ENCODE measurements around the gene GEMIN7. TPM values are rescaled to one million over a fixed set of nuclear protein-coding genes. Genes with fewer than 3 reads are reported as not detected.
"Not testable (repeated sequence)": the region's sequence is repeated elsewhere in the genome, so short reads cannot be mapped to it uniquely, and the experiment has no call there.

Gene GEMIN7
- total and polyA plus RNA-seq, 12 donors: 4.0 to 29.0 (median 16.3) TPM

DNA sequence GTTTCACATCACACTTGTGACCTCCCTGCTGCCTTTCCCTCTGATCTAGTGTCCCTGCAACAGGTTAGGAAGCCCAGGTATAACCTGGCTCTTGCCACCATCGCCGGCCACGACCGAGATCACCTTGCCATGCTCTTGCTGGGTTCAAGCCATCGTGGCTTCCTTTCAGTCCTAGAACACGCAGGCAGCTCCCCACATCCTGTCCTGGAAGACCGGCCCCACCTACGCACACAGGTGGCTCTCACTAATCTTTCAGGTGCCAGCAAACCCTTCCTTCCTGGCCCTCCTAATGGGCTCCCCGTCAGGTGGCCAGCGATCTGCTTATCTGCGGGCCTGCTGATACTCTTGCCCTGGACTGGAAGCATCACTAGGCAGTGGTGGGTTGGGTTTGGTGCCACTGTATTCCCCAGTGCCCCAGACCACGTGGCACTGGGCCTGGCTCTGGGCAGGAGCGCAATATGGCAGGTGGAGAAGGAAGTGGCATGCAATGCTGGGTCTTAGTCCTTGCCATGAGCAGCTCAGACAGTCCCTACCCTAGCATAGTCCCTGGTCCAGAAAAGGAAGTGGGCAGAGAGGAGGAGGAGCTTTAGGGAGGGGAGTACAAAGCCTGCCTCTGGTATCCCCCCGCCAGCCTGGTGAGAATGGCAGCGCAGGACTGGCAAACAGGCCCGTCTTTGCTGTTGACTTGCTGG lies 25.7 kb downstream of the GEMIN7 start:
- intact Hi-C loops (cut with DNase I): no loop called here
- DNase-seq: no peak
- peak overlapping the region in 1 of 5 donors; percentile 98 for H3K27ac ChIP-seq
- peaks cover 30 to 60% of the 10 kb centered on the region in 2 donors for H3K4me1 ChIP-seq (replicated peaks in 1 of 2)
- TF ChIP-seq, protein P1, sequence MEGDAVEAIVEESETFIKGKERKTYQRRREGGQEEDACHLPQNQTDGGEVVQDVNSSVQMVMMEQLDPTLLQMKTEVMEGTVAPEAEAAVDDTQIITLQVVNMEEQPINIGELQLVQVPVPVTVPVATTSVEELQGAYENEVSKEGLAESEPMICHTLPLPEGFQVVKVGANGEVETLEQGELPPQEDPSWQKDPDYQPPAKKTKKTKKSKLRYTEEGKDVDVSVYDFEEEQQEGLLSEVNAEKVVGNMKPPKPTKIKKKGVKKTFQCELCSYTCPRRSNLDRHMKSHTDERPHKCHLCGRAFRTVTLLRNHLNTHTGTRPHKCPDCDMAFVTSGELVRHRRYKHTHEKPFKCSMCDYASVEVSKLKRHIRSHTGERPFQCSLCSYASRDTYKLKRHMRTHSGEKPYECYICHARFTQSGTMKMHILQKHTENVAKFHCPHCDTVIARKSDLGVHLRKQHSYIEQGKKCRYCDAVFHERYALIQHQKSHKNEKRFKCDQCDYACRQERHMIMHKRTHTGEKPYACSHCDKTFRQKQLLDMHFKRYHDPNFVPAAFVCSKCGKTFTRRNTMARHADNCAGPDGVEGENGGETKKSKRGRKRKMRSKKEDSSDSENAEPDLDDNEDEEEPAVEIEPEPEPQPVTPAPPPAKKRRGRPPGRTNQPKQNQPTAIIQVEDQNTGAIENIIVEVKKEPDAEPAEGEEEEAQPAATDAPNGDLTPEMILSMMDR (IDR thresholded peaks at IDR 0.05): no peak
- TF ChIP-seq POLR2A (IDR thresholded peaks at IDR 0.05): no peak
- no peaks in the 10 kb centered on the region for H3K9me3 ChIP-seq (replicated peaks in 1 of 3)
- H3K4me3 ChIP-seq: no peak overlapping the region
- 85 to 90% (median 89%) methylated on average over 14 to 16 of the region's 16 CpGs for WGBS, 4 donors
- H3K27me3 ChIP-seq: no peaks in the 10 kb centered on the region
- no peaks in the 10 kb centered on the region for H3K36me3 ChIP-seq (replicated peaks in 1 of 2)

DNA sequence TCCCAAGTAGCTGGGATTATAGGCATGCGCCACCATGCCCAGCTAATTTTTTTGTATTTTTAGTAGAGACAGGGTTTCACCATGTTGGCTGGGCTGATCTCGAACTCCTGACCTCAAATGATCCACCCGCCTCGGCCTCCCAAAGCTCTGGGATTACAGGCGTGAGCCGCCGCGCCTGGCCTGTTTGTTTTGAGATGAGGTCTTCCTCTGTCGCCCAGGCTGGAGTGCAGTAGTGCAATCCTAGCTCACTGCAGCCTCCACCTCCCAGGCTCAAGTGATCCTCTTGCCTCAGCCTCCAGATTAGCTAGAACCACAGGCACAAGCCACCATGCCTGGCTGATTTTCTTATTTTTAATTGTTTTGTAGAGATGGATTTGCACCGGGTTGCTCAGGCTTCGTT lies 27.3 kb downstream of the GEMIN7 start:
- H3K4me3 ChIP-seq; H3K9me3 ChIP-seq (replicated peaks in 1 of 3); intact Hi-C loops (cut with DNase I); H3K36me3 ChIP-seq (replicated peaks in 1 of 2); H3K27ac ChIP-seq; H3K27me3 ChIP-seq; DNase-seq: not testable (repeated sequence)
- peaks cover 14 to 52% of the 10 kb centered on the region in 2 donors for H3K4me1 ChIP-seq (replicated peaks in 1 of 2)
- 95 to 99% (median 97%) methylated on average over 11 of the region's 11 CpGs for WGBS, 4 donors

DNA sequence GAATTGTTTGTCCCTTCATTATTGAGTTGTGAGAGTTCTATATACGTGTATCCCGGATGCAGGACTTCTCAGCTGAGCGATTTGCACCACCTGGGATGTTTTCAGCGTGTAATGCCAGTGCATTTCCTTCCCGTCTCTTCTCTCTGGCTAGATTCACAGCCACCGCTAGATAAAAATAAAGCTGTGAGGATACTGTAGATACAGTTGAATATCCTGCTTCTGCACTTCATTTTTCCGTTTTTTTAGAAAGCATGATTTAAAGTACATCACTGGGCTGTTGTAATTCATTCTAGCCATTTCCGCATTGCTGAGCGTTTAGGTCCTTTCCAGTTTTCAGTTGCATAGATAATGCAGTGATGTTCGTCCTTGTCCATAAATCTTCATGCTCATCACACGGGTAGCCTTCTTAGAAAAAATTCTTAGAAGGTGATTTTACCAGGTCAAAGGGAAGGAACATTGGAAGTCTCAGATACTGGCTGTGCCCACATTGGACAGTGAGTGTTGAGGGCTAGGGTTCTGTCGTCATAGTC lies 28.6 kb downstream of the GEMIN7 start:
- intact Hi-C loops (cut with DNase I): no loop called here
- DNase-seq: no peak
- TF ChIP-seq, protein P1 (IDR thresholded peaks at IDR 0.05): no peak
- no peak for TF ChIP-seq POLR2A (IDR thresholded peaks at IDR 0.05)
- 47 to 61% (median 52%) methylated on average over 12 of the region's 12 CpGs for WGBS, 4 donors
- H3K9me3 ChIP-seq (replicated peaks in 1 of 3): no peaks in the 10 kb centered on the region
- no peaks in the 10 kb centered on the region for H3K27me3 ChIP-seq
- H3K36me3 ChIP-seq (replicated peaks in 1 of 2): no peaks in the 10 kb centered on the region
- no peak overlapping the region for H3K4me3 ChIP-seq
- H3K4me1 ChIP-seq (replicated peaks in 1 of 2): peaks cover 1 to 39% of the 10 kb centered on the region in 2 donors
- peak overlapping the region in 3 of 5 donors; percentile 36 to 52 (median 47) for H3K27ac ChIP-seq

DNA sequence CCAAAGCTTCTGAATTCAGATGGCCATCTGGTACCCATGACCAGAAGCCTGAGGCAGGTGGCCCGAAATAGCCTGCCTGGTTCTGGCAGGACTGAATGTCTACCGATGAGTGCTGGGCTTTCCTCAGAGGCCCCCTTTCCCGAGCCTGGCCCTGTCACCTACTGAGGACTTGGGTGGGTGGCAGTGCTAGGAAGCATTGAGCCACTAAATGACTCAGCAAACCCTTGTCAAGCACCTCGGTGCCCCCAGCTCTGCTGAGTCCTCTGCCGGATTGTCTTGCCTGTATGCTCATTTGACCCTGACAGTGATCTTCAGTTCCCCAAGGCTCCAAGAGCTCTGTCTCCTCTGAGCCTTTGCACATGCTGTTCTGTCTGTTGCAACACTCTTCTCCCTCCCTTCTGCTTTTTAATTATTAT lies 31.8 kb downstream of the GEMIN7 start:
- Histone ChIP-seq H3K4me1 (replicated peaks in 1 of 2) (peaks cover 0 to 24% of the 10 kb centered on the region in 2 donors), H3K27me3 (no peaks in the 10 kb centered on the region), H3K4me3 (no peak overlapping the region), H3K36me3 (replicated peaks in 1 of 2) (no peaks in the 10 kb centered on the region), H3K9me3 (replicated peaks in 1 of 3) (no peaks in the 10 kb centered on the region), H3K27ac (peak overlapping the region in 1 of 5 donors; percentile 5)
- intact Hi-C loops (cut with DNase I): no loop called here
- 54 to 65% (median 59%) methylated on average over 3 to 5 of the region's 5 CpGs for WGBS, 4 donors
- TF ChIP-seq, protein P1 (IDR thresholded peaks at IDR 0.05): no peak
- TF ChIP-seq POLR2A (IDR thresholded peaks at IDR 0.05): no peak
- no peak for DNase-seq

Measured in adrenal gland (tissue), 12 donors.